Suppressor macrophage treated with lipopolysaccharide for 1 hour (primary cell): ENCODE measurements around the gene SMAD5.

Experiments used
- DNase-seq, 3 donors: peaks; one replicate each; pipeline ENCODE4 v3.0.0-alpha.2; 2020 to 2022

The SMAD5 gene

GRCh38 chr5:136198453-136198852, 65.8 kb downstream of the SMAD5 start:
- DNase-seq: no peak

- DNase-seq: no peak
Measured at GRCh38 chr5:136199408-136199807, 66.8 kb downstream of the SMAD5 start.

- no peak for DNase-seq
Measured at GRCh38 chr5:136200130-136200529, 67.5 kb downstream of the SMAD5 start.

- DNase-seq: no peak
Measured at GRCh38 chr5:136200761-136201160, 68.1 kb downstream of the SMAD5 start.

GRCh38 chr5:136201870-136202269, 69.2 kb downstream of the SMAD5 start:
- no peak for DNase-seq

- DNase-seq: no peak
Measured at GRCh38 chr5:136202469-136203205, 70.0 kb downstream of the SMAD5 start.

GRCh38 chr5:136203303-136203922, 70.8 kb downstream of the SMAD5 start:
- DNase-seq: no peak

GRCh38 chr5:136205061-136205702, 72.5 kb downstream of the SMAD5 start:
- DNase-seq: no peak

- no peak for DNase-seq
Measured at GRCh38 chr5:136205941-136206340, 73.3 kb downstream of the SMAD5 start.

- DNase-seq: peak; percentile 20 to 46 (median 37)
Measured at GRCh38 chr5:136206361-136206760, 73.7 kb downstream of the SMAD5 start.

- no peak for DNase-seq
Measured at GRCh38 chr5:136207631-136208030, 75.0 kb downstream of the SMAD5 start.

GRCh38 chr5:136208916-136209315, 76.3 kb downstream of the SMAD5 start:
- peak in 1 of 3 donors; percentile 23 for DNase-seq

GRCh38 chr5:136209346-136209910, 76.8 kb downstream of the SMAD5 start:
- no peak for DNase-seq

GRCh38 chr5:136210259-136210658, 77.6 kb downstream of the SMAD5 start:
- DNase-seq: no peak

- DNase-seq: no peak
Measured at GRCh38 chr5:136211282-136212040, 78.8 kb downstream of the SMAD5 start.

- DNase-seq: peak; percentile 51 to 80 (median 64)
Measured at GRCh38 chr5:136212252-136212721, 79.6 kb downstream of the SMAD5 start.

GRCh38 chr5:136213919-136214493, 81.4 kb downstream of the SMAD5 start:
- DNase-seq: no peak

- DNase-seq: no peak
Measured at GRCh38 chr5:136215812-136216211, 83.2 kb downstream of the SMAD5 start.

GRCh38 chr5:136216230-136216629, 83.6 kb downstream of the SMAD5 start:
- DNase-seq: no peak

GRCh38 chr5:136221340-136221739, 88.7 kb downstream of the SMAD5 start:
- no peak for DNase-seq

- no peak for DNase-seq
Measured at GRCh38 chr5:136222580-136223235, 90.1 kb downstream of the SMAD5 start.

GRCh38 chr5:136225796-136226195, 93.2 kb downstream of the SMAD5 start:
- DNase-seq: no peak
